Measurements from ENCODE around the gene SYNDIG1. TPM values are rescaled to one million over a fixed set of nuclear protein-coding genes. Genes with fewer than 3 reads are reported as not detected.

The SYNDIG1 gene
- not detected in 2 replicates for total RNA-seq (2022)
- Bru-seq, nascent RNA, result not detected
- BruChase-seq, experiment 1, labeled RNA remaining after a 6-hour chase, result percentile 1 among the genes with signal in this experiment
- BruChase-seq, experiment 2, labeled RNA remaining after a 2-hour chase, result percentile 0 among the genes with signal in this experiment
- long read RNA-seq, result 0 reads

DNA sequence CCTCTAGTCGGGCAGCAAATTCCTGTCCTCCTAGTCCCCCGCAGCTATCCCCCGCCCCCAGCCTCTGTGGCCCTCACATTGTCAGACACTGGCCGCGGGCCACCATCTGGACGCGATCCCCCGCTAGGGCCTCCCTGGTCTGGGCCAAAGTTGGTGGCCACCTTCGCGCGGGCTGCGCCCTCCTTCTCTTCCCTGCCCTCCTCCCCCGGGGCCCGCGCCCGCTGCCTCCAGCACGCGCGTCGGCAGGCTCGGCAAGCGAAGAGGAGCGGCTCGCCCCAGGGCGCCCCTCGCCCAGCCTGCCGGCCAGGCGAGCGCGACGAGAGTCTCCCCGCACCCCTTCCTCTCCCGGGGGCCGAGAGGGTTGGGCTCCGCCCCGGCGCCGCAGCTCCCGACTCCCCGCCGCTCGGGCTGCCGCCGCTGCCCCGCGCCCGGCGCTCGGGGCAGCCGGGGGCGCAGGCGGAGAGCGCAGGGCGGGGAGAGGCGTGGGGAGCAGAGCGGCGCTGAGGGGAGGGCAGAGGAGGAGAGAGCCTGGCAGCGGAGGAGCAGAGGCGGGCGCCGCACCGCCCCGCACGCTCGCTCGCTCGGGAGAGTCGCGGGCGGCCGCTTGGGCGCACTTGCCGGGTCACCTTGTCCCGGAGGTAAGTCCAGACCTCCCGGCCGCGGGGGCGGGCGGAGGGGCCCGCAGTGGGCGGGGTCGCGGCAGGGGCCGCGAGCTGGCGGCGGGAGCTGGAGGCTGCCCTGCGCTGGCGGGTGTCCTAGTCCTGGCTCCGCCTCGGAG, at the start of gene SYNDIG1:
SYNDIG1 (plus strand) TSS at position 514 of the 778 bp plus-strand sequence. CDS start 73,469 bp downstream, outside the sequence.
- TF ChIP-seq, protein P1, sequence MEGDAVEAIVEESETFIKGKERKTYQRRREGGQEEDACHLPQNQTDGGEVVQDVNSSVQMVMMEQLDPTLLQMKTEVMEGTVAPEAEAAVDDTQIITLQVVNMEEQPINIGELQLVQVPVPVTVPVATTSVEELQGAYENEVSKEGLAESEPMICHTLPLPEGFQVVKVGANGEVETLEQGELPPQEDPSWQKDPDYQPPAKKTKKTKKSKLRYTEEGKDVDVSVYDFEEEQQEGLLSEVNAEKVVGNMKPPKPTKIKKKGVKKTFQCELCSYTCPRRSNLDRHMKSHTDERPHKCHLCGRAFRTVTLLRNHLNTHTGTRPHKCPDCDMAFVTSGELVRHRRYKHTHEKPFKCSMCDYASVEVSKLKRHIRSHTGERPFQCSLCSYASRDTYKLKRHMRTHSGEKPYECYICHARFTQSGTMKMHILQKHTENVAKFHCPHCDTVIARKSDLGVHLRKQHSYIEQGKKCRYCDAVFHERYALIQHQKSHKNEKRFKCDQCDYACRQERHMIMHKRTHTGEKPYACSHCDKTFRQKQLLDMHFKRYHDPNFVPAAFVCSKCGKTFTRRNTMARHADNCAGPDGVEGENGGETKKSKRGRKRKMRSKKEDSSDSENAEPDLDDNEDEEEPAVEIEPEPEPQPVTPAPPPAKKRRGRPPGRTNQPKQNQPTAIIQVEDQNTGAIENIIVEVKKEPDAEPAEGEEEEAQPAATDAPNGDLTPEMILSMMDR (IDR thresholded peaks at IDR 0.05; ENCODE audit: unreplicated experiment), result no peak
- no peak within 1 kb of the TSS for H3K27ac Mint-ChIP-seq (ENCODE audit: unreplicated experiment)
- DNase-seq, result no peak
- CTCF ChIA-PET, result no interaction called here
- no peaks in the 10 kb centered on the region for H3K9me3 Mint-ChIP-seq (ENCODE audit: low read depth, unreplicated experiment)
- H3K36me3 Mint-ChIP-seq (ENCODE audit: insufficient read depth, unreplicated experiment), result no peaks in the 10 kb centered on the region
- H3K27me3 Mint-ChIP-seq (ENCODE audit: unreplicated experiment), result peaks cover 14% of the 10 kb centered on the region
- H3K4me1 Mint-ChIP-seq (ENCODE audit: low read depth, unreplicated experiment), result no peaks in the 10 kb centered on the region
- no TSS peak for BruUV-seq (replicated peaks)
- intact Hi-C loops (cut with micrococcal nuclease; ENCODE audit: unreplicated experiment), result no loop called here
- H3K4me3 Mint-ChIP-seq (ENCODE audit: low read depth, unreplicated experiment), result no peak within 1 kb of the TSS

DNA sequence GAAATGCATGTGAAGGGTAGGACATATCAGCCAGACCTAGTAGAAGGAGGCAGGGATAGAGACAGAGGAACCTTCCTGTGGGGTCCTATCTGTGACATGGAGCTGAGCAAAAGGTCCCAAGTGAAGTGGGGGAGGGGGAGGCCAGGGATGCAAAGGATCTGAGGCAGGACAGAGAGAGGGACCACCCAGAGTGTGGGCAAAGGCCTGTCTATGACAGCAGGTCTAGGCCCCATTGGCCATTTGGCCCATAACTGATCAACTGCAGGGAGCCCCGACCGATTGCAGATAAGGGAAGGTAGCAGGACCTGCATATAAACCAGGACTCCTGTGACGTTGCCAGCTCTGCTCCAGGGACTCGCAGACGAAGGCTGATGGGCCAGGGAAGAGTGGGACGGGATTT, 49.6 kb upstream of the SYNDIG1 start:
- H3K9me3 Mint-ChIP-seq (ENCODE audit: low read depth, unreplicated experiment), result no peaks in the 10 kb centered on the region
- no peaks in the 10 kb centered on the region for H3K36me3 Mint-ChIP-seq (ENCODE audit: insufficient read depth, unreplicated experiment)
- CTCF ChIA-PET, result no interaction called here
- TF ChIP-seq, protein P1 (IDR thresholded peaks at IDR 0.05; ENCODE audit: unreplicated experiment), result no peak
- H3K27me3 Mint-ChIP-seq (ENCODE audit: unreplicated experiment), result no peaks in the 10 kb centered on the region
- H3K27ac Mint-ChIP-seq (ENCODE audit: unreplicated experiment), result no peak overlapping the region
- H3K4me3 Mint-ChIP-seq (ENCODE audit: low read depth, unreplicated experiment), result no peak overlapping the region
- intact Hi-C loops (cut with micrococcal nuclease; ENCODE audit: unreplicated experiment), result no loop called here
- no TSS peak for BruUV-seq (replicated peaks)
- no peak for DNase-seq
- no peaks in the 10 kb centered on the region for H3K4me1 Mint-ChIP-seq (ENCODE audit: low read depth, unreplicated experiment)

DNA sequence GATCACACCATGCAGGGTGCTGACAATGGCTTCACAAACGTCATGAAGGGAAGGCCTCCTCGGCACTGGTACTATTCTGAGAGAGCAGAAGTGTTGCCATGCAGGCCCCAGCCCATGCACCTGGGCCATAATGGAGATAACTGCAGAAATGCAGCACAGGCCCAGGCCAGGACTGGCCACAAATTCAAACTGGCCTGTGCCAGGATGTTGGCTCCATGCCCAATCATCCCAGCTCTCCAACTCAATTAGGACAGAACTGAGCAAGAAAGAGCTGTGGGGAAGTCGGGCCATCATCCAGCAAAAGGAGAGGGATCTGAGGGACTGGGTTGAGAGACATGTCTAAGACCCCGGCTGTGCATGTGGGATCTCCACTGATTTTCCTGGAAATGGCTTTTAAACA, 48.9 kb upstream of the SYNDIG1 start:
- Mint-ChIP-seq H3K36me3 (ENCODE audit: insufficient read depth, unreplicated experiment) (no peaks in the 10 kb centered on the region), H3K4me3 (ENCODE audit: low read depth, unreplicated experiment) (no peak overlapping the region)
- no TSS peak for BruUV-seq (replicated peaks)

GRCh38 chr20:24421071-24421470, 48.4 kb upstream of the SYNDIG1 start:
- Mint-ChIP-seq H3K9me3 (ENCODE audit: low read depth, unreplicated experiment) (no peaks in the 10 kb centered on the region), H3K27me3 (ENCODE audit: unreplicated experiment) (no peaks in the 10 kb centered on the region), H3K27ac (ENCODE audit: unreplicated experiment) (no peak overlapping the region), H3K4me3 (ENCODE audit: low read depth, unreplicated experiment) (no peak overlapping the region), H3K4me1 (ENCODE audit: low read depth, unreplicated experiment) (no peaks in the 10 kb centered on the region), H3K36me3 (ENCODE audit: insufficient read depth, unreplicated experiment) (no peaks in the 10 kb centered on the region)
- no peak for DNase-seq
- CTCF ChIA-PET, result no interaction called here
- intact Hi-C loops (cut with micrococcal nuclease; ENCODE audit: unreplicated experiment), result no loop called here
- TF ChIP-seq, protein P1 (IDR thresholded peaks at IDR 0.05; ENCODE audit: unreplicated experiment), result no peak
- BruUV-seq (replicated peaks), result no TSS peak

More for the DNA sequence above, 48.9 kb upstream of the SYNDIG1 start:
- no peak for DNase-seq
- no peaks in the 10 kb centered on the region for H3K27me3 Mint-ChIP-seq (ENCODE audit: unreplicated experiment)
- intact Hi-C loops (cut with micrococcal nuclease; ENCODE audit: unreplicated experiment), result no loop called here
- H3K9me3 Mint-ChIP-seq (ENCODE audit: low read depth, unreplicated experiment), result no peaks in the 10 kb centered on the region
- no peak overlapping the region for H3K27ac Mint-ChIP-seq (ENCODE audit: unreplicated experiment)
- CTCF ChIA-PET, result no interaction called here
- TF ChIP-seq, protein P1 (IDR thresholded peaks at IDR 0.05; ENCODE audit: unreplicated experiment), result no peak
- H3K4me1 Mint-ChIP-seq (ENCODE audit: low read depth, unreplicated experiment), result no peaks in the 10 kb centered on the region
